SK-N-SH (cell line): ENCODE data around the gene KISS1R. TPM values are rescaled to one million over a fixed set of nuclear protein-coding genes. Genes with fewer than 3 reads are reported as not detected.

ENCODE experiments used
- CTCF ChIA-PET: fragments of 300-600, 350-600 bp; formaldehyde crosslinking; extraction: SDS; loops from one replicate; lab custom pipeline; 2021; lab: Yijun Ruan, JAX
- POLR2A ChIA-PET: fragments of 350-600 bp; sonication (Branson Sonifier 250); formaldehyde crosslinking; extraction: SDS; loops from one replicate; lab custom pipeline; 2020; ENCODE audit warnings: antibody characterized with exemption, inconsistent platforms; lab: Yijun Ruan, JAX
- DNase-seq: peaks from one replicate; pipeline ENCODE4 v3.0.0; 2012
- H2AFZ ChIP-seq: fragments of 200-600 bp; sonication (generic); 2 replicates; pipeline ENCODE4 v1.8.1; 2016; ENCODE audit warnings: antibody characterized with exemption, mild to moderate bottlenecking, low read depth
- H3F3A ChIP-seq: fragments of 200-600 bp; sonication (generic); replicated peaks from 2 replicates; pipeline ENCODE3; 2016; ENCODE audit warnings: antibody characterized with exemption, mild to moderate bottlenecking; ENCODE audit not compliant: insufficient read depth
- H3K27ac ChIP-seq, 2 experiments: fragments of 200-500 bp in 1 of 2; fragments of 200-600 bp in 1 of 2; sonication (Bioruptor generic) in 1 of 2; sonication (generic), shearing (Covaris generic) in 1 of 2; 2 replicates each; pipeline versions ENCODE4 v1.5.1 to v1.6.1; 2014 to 2016; ENCODE audit warnings: low read depth in 2 of 2, inconsistent platforms in 1 of 2, low read length in 1 of 2, mild to moderate bottlenecking in 1 of 2, mixed read lengths in 1 of 2
- H3K27me3 ChIP-seq: fragments of 200-600 bp; sonication (generic), shearing (Covaris generic); 2 replicates; pipeline ENCODE4 v1.6.1; 2016; ENCODE audit warnings: mixed run types; ENCODE audit not compliant: insufficient read depth
- H3K36me3 ChIP-seq, 2 experiments: fragments of 200-500 bp in 1 of 2; fragments of 200-600 bp in 1 of 2; sonication (Bioruptor generic) in 1 of 2; sonication (generic) in 1 of 2; replicated peaks in 1 of 2; 2 replicates each; pipeline versions ENCODE3 to v1.5.1; 2014 to 2016; ENCODE audit warnings: low read length in 1 of 2, mild to moderate bottlenecking in 1 of 2; ENCODE audit not compliant: insufficient read depth in 2 of 2, control insufficient read depth in 1 of 2
- H3K4me1 ChIP-seq, 2 experiments: fragments of 200-500 bp in 1 of 2; fragments of 200-600 bp in 1 of 2; sonication (Bioruptor generic) in 1 of 2; sonication (generic), shearing (Covaris generic) in 1 of 2; 2 replicates each; pipeline versions ENCODE4 v1.5.1 to v1.6.1; 2014 to 2016; ENCODE audit warnings: low read depth in 1 of 2, low read length in 1 of 2, mixed run types in 1 of 2; ENCODE audit not compliant: insufficient read depth in 2 of 2, control insufficient read depth in 1 of 2
- H3K4me2 ChIP-seq: fragments of 200-600 bp; sonication (generic), shearing (Covaris generic); 2 replicates; pipeline ENCODE4 v1.6.1; 2017; ENCODE audit warnings: mixed run types
- H3K4me3 ChIP-seq, 2 experiments: fragments of 200-500 bp in 1 of 2; fragments of 200-600 bp in 1 of 2; sonication (Bioruptor generic) in 1 of 2; sonication (generic), shearing (Covaris generic) in 1 of 2; 2 replicates each; pipeline versions ENCODE4 v1.5.1 to v1.8.1; 2014 to 2016; ENCODE audit warnings: low read depth in 2 of 2, inconsistent platforms in 1 of 2, low read length in 1 of 2, mild to moderate bottlenecking in 1 of 2, mixed read lengths in 1 of 2, moderate library complexity in 1 of 2
- H3K79me2 ChIP-seq: fragments of 200-600 bp; sonication (generic); 2 replicates; pipeline ENCODE4 v1.8.1; 2017; ENCODE audit warnings: mild to moderate bottlenecking; ENCODE audit not compliant: insufficient read depth
- H3K9ac ChIP-seq: fragments of 200-600 bp; sonication (generic); 2 replicates; pipeline ENCODE4 v1.6.1; 2017; ENCODE audit warnings: mixed run types
- H3K9me2 ChIP-seq: fragments of 200-600 bp; sonication (generic); 2 replicates; pipeline ENCODE4 v1.6.1; 2017; ENCODE audit warnings: mixed run types
- H3K9me3 ChIP-seq: fragments of 200-600 bp; sonication (generic); 2 replicates; pipeline ENCODE4 v1.6.1; 2017; ENCODE audit warnings: mixed run types, mild to moderate bottlenecking, moderate library complexity
- H4K20me1 ChIP-seq: fragments of 200-600 bp; sonication (generic); 2 replicates; pipeline ENCODE4 v1.6.1; 2017; ENCODE audit warnings: mild to moderate bottlenecking, mixed run types; ENCODE audit not compliant: insufficient read depth
- CHD2 ChIP-seq: fragments of 150-350 bp; IDR thresholded peaks from 2 replicates; pipeline ENCODE4 v1.6.1; 2018; ENCODE audit warnings: low read length; ENCODE audit not compliant: partially characterized antibody
- ELF1 ChIP-seq: IDR thresholded peaks from 2 replicates; pipeline ENCODE4 v1.4.0; 2012
- EP300 ChIP-seq, 2 experiments: IDR thresholded peaks; 2 replicates each; pipeline versions ENCODE4 v1.4.0 to v1.6.1; 2012; ENCODE audit warnings: borderline replicate concordance in 1 of 2, low read depth in 1 of 2, low read length in 1 of 2
- EZH2phosphoT487 ChIP-seq: fragments of 200-600 bp; sonication (generic); IDR thresholded peaks from 2 replicates; pipeline ENCODE4 v1.6.1; 2017; ENCODE audit warnings: low read depth, mixed run types, mild to moderate bottlenecking, antibody characterized with exemption, moderate library complexity, borderline replicate concordance
- FOSL2 ChIP-seq: IDR thresholded peaks from 2 replicates; pipeline ENCODE4 v1.4.0; 2012; ENCODE audit warnings: low read depth, mild to moderate bottlenecking, moderate library complexity, borderline replicate concordance
- FOXJ3 ChIP-seq: sonication (generic); formaldehyde crosslinking; IDR thresholded peaks from 2 replicates; pipeline ENCODE4 v1.5.1; 2020; ENCODE audit warnings: mild to moderate bottlenecking, missing genetic modification reagents
- FOXM1 ChIP-seq: IDR thresholded peaks from 2 replicates; pipeline ENCODE4 v1.4.0; 2012; ENCODE audit warnings: low read depth, mild to moderate bottlenecking
- GABPA ChIP-seq: IDR thresholded peaks from 2 replicates; pipeline ENCODE4 v1.4.0; 2012; ENCODE audit warnings: low read depth, mild to moderate bottlenecking
- JUND ChIP-seq: IDR thresholded peaks from 2 replicates; pipeline ENCODE4 v1.4.0; 2012
- MEF2A ChIP-seq: IDR thresholded peaks from 2 replicates; pipeline ENCODE4 v1.4.0; 2012; ENCODE audit warnings: low read depth, borderline replicate concordance
- NFIC ChIP-seq: IDR thresholded peaks from 2 replicates; pipeline ENCODE4 v1.4.0; 2012; ENCODE audit warnings: borderline replicate concordance
- NRF1 ChIP-seq: IDR thresholded peaks from 2 replicates; pipeline ENCODE4 v1.6.1; 2012; ENCODE audit warnings: low read depth, mild to moderate bottlenecking, low read length
- POLR2AphosphoS5 ChIP-seq: IDR thresholded peaks from 2 replicates; pipeline ENCODE4 v1.6.1; 2012; ENCODE audit warnings: low read depth, low read length
- RAD21 ChIP-seq: IDR thresholded peaks from 2 replicates; pipeline ENCODE4 v1.6.1; 2012; ENCODE audit warnings: mild to moderate bottlenecking, low read length
- RCOR1 ChIP-seq: fragments of 150-350 bp; IDR thresholded peaks from 2 replicates; pipeline ENCODE4 v1.6.1; 2017; ENCODE audit warnings: antibody characterized with exemption, low read length
- REST ChIP-seq: IDR thresholded peaks from 2 replicates; pipeline ENCODE4 v1.6.1; 2012; ENCODE audit warnings: mild to moderate bottlenecking, low read depth, low read length, moderate library complexity
- RXRA ChIP-seq: IDR thresholded peaks from 2 replicates; pipeline ENCODE4 v1.4.0; 2012; ENCODE audit warnings: low read depth, mild to moderate bottlenecking, borderline replicate concordance
- TCF12 ChIP-seq: IDR thresholded peaks from 2 replicates; pipeline ENCODE4 v1.4.0; 2012
- TEAD4 ChIP-seq: IDR thresholded peaks from 2 replicates; pipeline ENCODE4 v1.4.0; 2012; ENCODE audit warnings: mild to moderate bottlenecking, borderline replicate concordance; ENCODE audit not compliant: insufficient read depth
- USF2 ChIP-seq: fragments of 150-350 bp; IDR thresholded peaks from 2 replicates; pipeline ENCODE4 v1.6.1; 2017; ENCODE audit warnings: antibody characterized with exemption, low read length, low read depth, borderline replicate concordance
- YY1 ChIP-seq: IDR thresholded peaks from 2 replicates; pipeline ENCODE4 v1.4.0; 2012; ENCODE audit warnings: low read depth, mild to moderate bottlenecking
- WGBS: methylation state at CpG from one replicate; pipeline ENCODE4 v1.1.6; 2017; ENCODE audit warnings: low lambda C conversion rate; 5-methylcytosine and 5-hydroxymethylcytosine counted together
- polyA plus RNA-seq, 3 experiments: library from polyadenylated mRNA; depleted of rRNA; stranded (reverse); fragments of >200 nt; gene quantifications; 2 replicates each; pipeline ENCODE4 v1.2.3, GENCODE V29; 2012
- TF ChIP-seq, protein P1 (sequence below): fragments of 150-350 bp; IDR thresholded peaks from 2 replicates; pipeline ENCODE4 v1.6.1; 2016; ENCODE audit warnings: mild to moderate bottlenecking, low read depth, low read length
- TF ChIP-seq, protein P2 (sequence below): IDR thresholded peaks from 2 replicates; pipeline ENCODE4 v1.4.0; 2012; ENCODE audit warnings: low read depth, borderline replicate concordance
- TF ChIP-seq, protein P3 (sequence below): fragments of 200-600 bp; sonication (generic); IDR thresholded peaks from 2 replicates; pipeline ENCODE4 v1.6.1; 2017; ENCODE audit warnings: antibody characterized with exemption, mild to moderate bottlenecking, moderate library complexity
- TF ChIP-seq, protein P4 (sequence below): IDR thresholded peaks from 2 replicates; pipeline ENCODE4 v1.4.0; 2012; ENCODE audit warnings: low read depth

The KISS1R gene
- polyA plus RNA-seq, 1 of the 3 experiments (the other 2 are of a cell fraction): not detected

DNA sequence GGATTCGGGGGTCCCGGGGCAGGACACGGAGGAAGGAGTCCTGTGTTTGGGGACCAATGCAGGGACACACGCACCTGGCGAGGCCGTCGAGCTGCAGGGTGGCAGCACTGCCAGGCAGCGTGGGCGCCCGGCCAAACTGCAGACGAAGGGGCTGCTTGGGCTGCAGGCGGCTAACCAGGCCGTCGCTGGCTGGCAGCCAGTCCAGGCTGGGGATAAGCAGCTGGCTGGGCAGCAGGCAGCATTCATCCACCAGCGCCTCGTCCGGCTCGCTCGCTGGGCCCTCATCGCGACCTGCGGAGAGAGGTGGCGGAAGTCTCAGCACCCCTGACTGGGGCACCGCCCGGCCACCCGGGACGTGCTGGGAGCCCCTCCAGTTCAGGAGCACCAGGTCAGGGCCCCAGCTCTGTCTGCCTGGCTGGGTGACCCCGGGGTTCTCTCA, 46.2 kb upstream of the KISS1R start:
- Histone ChIP-seq H3F3A (peaks cover 22% of the 10 kb centered on the region), H3K27ac (peak overlapping the region in 1 of 2 experiments; percentile 76; a peak in 2 of 4 replicates), H3K4me2 (no peak overlapping the region), H3K79me2 (no peaks in the 10 kb centered on the region), H3K27me3 (no peaks in the 10 kb centered on the region), H3K9me3 (no peaks in the 10 kb centered on the region), H2AFZ (no peak overlapping the region), H3K4me1 (peaks cover 4 to 16% of the 10 kb centered on the region in 2 experiments; a peak in 2 of 4 replicates), H4K20me1 (no peaks in the 10 kb centered on the region), H3K4me3 (no peak overlapping the region), H3K9ac (no peak overlapping the region), H3K9me2 (no peaks in the 10 kb centered on the region), H3K36me3 (peaks cover 3 to 40% of the 10 kb centered on the region in 2 experiments)
- ChIA-PET POLR2A (interaction anchor here (0.7 kb wide), 1 partner anchor 8 kb away, joined by 3 read pairs; no protein-coding TSS in a partner anchor), CTCF (interaction anchor here (0.9 to 1.3 kb wide), 4 partner anchors 14 to 112 kb away, joined by 3 to 5 read pairs (median 3); no protein-coding TSS in a partner anchor)
- DNase-seq: peak; percentile 93
- WGBS: 82% methylated on average over 7 of the region's 28 CpGs
- TF ChIP-seq, protein P1, sequence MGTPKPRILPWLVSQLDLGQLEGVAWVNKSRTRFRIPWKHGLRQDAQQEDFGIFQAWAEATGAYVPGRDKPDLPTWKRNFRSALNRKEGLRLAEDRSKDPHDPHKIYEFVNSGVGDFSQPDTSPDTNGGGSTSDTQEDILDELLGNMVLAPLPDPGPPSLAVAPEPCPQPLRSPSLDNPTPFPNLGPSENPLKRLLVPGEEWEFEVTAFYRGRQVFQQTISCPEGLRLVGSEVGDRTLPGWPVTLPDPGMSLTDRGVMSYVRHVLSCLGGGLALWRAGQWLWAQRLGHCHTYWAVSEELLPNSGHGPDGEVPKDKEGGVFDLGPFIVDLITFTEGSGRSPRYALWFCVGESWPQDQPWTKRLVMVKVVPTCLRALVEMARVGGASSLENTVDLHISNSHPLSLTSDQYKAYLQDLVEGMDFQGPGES: no peak
- TF ChIP-seq MEF2A: no peak
- TF ChIP-seq RCOR1: peak; percentile 45; the same call in 1 of the 2 replicates
- peak; percentile 13; the same call in 1 of the 2 replicates for TF ChIP-seq RAD21
- TF ChIP-seq, protein P2, sequence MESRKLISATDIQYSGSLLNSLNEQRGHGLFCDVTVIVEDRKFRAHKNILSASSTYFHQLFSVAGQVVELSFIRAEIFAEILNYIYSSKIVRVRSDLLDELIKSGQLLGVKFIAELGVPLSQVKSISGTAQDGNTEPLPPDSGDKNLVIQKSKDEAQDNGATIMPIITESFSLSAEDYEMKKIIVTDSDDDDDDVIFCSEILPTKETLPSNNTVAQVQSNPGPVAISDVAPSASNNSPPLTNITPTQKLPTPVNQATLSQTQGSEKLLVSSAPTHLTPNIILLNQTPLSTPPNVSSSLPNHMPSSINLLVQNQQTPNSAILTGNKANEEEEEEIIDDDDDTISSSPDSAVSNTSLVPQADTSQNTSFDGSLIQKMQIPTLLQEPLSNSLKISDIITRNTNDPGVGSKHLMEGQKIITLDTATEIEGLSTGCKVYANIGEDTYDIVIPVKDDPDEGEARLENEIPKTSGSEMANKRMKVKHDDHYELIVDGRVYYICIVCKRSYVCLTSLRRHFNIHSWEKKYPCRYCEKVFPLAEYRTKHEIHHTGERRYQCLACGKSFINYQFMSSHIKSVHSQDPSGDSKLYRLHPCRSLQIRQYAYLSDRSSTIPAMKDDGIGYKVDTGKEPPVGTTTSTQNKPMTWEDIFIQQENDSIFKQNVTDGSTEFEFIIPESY: no peak
- no peak for TF ChIP-seq YY1
- no peak for TF ChIP-seq FOSL2
- TF ChIP-seq, protein P3, sequence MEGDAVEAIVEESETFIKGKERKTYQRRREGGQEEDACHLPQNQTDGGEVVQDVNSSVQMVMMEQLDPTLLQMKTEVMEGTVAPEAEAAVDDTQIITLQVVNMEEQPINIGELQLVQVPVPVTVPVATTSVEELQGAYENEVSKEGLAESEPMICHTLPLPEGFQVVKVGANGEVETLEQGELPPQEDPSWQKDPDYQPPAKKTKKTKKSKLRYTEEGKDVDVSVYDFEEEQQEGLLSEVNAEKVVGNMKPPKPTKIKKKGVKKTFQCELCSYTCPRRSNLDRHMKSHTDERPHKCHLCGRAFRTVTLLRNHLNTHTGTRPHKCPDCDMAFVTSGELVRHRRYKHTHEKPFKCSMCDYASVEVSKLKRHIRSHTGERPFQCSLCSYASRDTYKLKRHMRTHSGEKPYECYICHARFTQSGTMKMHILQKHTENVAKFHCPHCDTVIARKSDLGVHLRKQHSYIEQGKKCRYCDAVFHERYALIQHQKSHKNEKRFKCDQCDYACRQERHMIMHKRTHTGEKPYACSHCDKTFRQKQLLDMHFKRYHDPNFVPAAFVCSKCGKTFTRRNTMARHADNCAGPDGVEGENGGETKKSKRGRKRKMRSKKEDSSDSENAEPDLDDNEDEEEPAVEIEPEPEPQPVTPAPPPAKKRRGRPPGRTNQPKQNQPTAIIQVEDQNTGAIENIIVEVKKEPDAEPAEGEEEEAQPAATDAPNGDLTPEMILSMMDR: no peak
- TF ChIP-seq, protein P4, sequence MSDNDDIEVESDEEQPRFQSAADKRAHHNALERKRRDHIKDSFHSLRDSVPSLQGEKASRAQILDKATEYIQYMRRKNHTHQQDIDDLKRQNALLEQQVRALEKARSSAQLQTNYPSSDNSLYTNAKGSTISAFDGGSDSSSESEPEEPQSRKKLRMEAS: no peak
- TF ChIP-seq CHD2: no peak
- no peak for TF ChIP-seq GABPA
- TF ChIP-seq POLR2AphosphoS5: no peak
- no peak for TF ChIP-seq TEAD4
- 0 out of 2 replicates have a peak, but pooled peaks have one; percentile 49 for TF ChIP-seq FOXJ3 (CRISPR knock-in tag)
- no peak for TF ChIP-seq TCF12
- TF ChIP-seq NFIC: no peak
- no peak for TF ChIP-seq NRF1
- TF ChIP-seq EZH2phosphoT487: no peak
- no peak for TF ChIP-seq FOXM1
- no peak for TF ChIP-seq USF2
- no peak for TF ChIP-seq JUND
- no peak for TF ChIP-seq EP300 (IDR thresholded peaks at IDR 0.05; ENCODE audit: borderline replicate concordance in 1 of 2, low read depth in 1 of 2, low read length in 1 of 2)
- no peak for TF ChIP-seq ELF1
- TF ChIP-seq REST: no peak
- no peak for TF ChIP-seq RXRA
